Skeletal muscle satellite cell (primary cell): Measurements from ENCODE around the gene GRID1.

Source experiments
- H3K27me3 ChIP-seq: 2 replicates; pipeline ENCODE4 v1.7.0; 2013; ENCODE audit warnings: low read length; ENCODE audit not compliant: control insufficient read depth, insufficient read depth
- H3K36me3 ChIP-seq: 2 replicates; pipeline ENCODE4 v1.7.0; 2013; ENCODE audit warnings: mild to moderate bottlenecking, control low read depth, low read length; ENCODE audit not compliant: insufficient read depth
- H3K4me1 ChIP-seq: 2 replicates; pipeline ENCODE4 v1.7.0; 2013; ENCODE audit warnings: low read length; ENCODE audit not compliant: control insufficient read depth, insufficient read depth
- H3K4me2 ChIP-seq: 2 replicates; pipeline ENCODE4 v1.7.0; 2013; ENCODE audit warnings: mild to moderate bottlenecking, low read length
- H3K4me3 ChIP-seq: 2 replicates; pipeline ENCODE4 v1.7.0; 2013; ENCODE audit warnings: low read length
- H3K9ac ChIP-seq: 2 replicates; pipeline ENCODE4 v1.7.0; 2013; ENCODE audit warnings: mild to moderate bottlenecking, low read depth, low read length, moderate library complexity
- H3K9me3 ChIP-seq: replicated peaks from 2 replicates; pipeline ENCODE4 v1.7.0; 2013; ENCODE audit warnings: mild to moderate bottlenecking, control low read depth, low read length

GRID1 gene

GRCh38 chr10:86057708-86058107 lies 308.9 kb downstream of the GRID1 start:
- H3K9me3 ChIP-seq, result peaks cover 9% of the 10 kb centered on the region
- H3K4me3 ChIP-seq, result no peak overlapping the region
- no peak overlapping the region for H3K9ac ChIP-seq
- H3K36me3 ChIP-seq, result no peaks in the 10 kb centered on the region
- no peaks in the 10 kb centered on the region for H3K27me3 ChIP-seq
- no peak overlapping the region for H3K4me2 ChIP-seq
- no peaks in the 10 kb centered on the region for H3K4me1 ChIP-seq

DNA sequence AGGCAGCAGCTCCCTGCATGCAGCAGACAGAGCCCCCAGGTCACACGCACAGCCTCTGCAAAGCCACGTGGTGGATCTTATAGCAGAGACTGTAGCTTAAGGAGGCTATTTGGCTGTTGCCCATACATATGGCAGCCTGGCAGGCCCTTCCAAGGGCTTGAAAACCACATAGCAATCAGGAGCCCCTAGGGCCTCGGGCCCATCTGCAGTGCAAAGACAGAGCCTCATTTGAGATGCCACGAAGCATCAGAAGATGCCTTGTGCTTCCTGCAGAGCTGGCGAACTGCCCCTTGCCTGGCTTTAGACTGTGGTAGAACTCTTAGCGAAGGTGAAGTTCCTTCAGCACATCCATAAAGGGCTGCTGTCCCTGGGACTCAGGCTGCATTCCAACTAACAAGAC lies 309.9 kb downstream of the GRID1 start:
- Histone ChIP-seq H3K9me3 (peaks cover 9% of the 10 kb centered on the region), H3K27me3 (no peaks in the 10 kb centered on the region), H3K4me2 (no peak overlapping the region), H3K9ac (no peak overlapping the region), H3K4me1 (no peaks in the 10 kb centered on the region), H3K4me3 (no peak overlapping the region), H3K36me3 (no peaks in the 10 kb centered on the region)

GRCh38 chr10:86055928-86056327 lies 310.7 kb downstream of the GRID1 start:
- Histone ChIP-seq H3K4me3 (no peak overlapping the region), H3K27me3 (no peaks in the 10 kb centered on the region), H3K9ac (no peak overlapping the region), H3K4me2 (no peak overlapping the region), H3K9me3 (peaks cover 9% of the 10 kb centered on the region), H3K36me3 (no peaks in the 10 kb centered on the region), H3K4me1 (no peaks in the 10 kb centered on the region)

DNA sequence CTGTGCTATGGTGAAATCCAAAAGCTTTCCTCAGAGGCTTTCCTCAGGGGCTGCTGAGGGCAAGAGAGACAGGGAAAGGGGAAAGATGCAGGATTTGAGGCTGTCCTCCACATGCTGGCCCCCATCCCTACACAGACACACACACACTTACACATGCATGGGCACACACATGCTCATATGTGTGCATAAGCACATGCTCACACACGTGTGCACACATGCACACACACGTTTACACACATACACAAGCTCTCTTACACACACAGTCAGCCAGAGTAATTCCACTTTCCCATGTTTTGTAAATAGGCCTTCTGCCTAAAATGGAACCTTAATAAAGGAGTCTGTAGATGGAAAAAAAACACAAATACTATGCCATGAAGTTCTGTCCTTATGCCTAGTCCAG lies 312.9 kb downstream of the GRID1 start:
- H3K4me3 ChIP-seq, result no peak overlapping the region
- no peak overlapping the region for H3K9ac ChIP-seq
- no peaks in the 10 kb centered on the region for H3K27me3 ChIP-seq
- H3K4me2 ChIP-seq, result no peak overlapping the region
- no peaks in the 10 kb centered on the region for H3K4me1 ChIP-seq
- H3K36me3 ChIP-seq, result no peaks in the 10 kb centered on the region
- peaks cover 9% of the 10 kb centered on the region for H3K9me3 ChIP-seq

DNA sequence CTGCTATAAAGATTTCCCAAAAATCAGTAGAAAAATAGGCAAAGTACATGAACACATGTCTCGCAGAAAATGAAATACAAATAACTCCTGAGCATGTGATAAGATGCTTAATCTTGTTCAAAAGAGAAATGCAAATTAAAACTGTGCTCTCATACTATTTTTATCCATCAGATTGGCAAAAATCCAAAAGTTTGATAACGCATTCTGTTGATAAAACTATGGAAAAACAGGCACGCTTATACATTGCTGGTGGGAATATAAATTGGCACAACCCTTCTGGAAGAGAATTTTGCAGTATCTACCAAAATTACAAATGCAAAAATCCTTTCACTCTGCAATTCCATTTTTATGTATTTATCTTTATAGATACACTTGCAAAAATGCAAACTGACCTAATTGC lies 315.0 kb downstream of the GRID1 start:
- Histone ChIP-seq H3K4me1 (no peaks in the 10 kb centered on the region), H3K27me3 (no peaks in the 10 kb centered on the region), H3K4me3 (no peak overlapping the region), H3K9ac (no peak overlapping the region), H3K36me3 (no peaks in the 10 kb centered on the region), H3K4me2 (no peak overlapping the region), H3K9me3 (peaks cover 9% of the 10 kb centered on the region)

GRCh38 chr10:86049442-86049841 lies 317.2 kb downstream of the GRID1 start:
- Histone ChIP-seq H3K4me2 (no peak overlapping the region), H3K36me3 (no peaks in the 10 kb centered on the region), H3K4me3 (no peak overlapping the region), H3K4me1 (no peaks in the 10 kb centered on the region), H3K9ac (no peak overlapping the region), H3K27me3 (no peaks in the 10 kb centered on the region), H3K9me3 (peaks cover 5% of the 10 kb centered on the region)

GRCh38 chr10:86048973-86049372 lies 317.6 kb downstream of the GRID1 start:
- no peaks in the 10 kb centered on the region for H3K4me1 ChIP-seq
- no peak overlapping the region for H3K4me2 ChIP-seq
- peaks cover 5% of the 10 kb centered on the region for H3K9me3 ChIP-seq
- H3K9ac ChIP-seq, result no peak overlapping the region
- H3K36me3 ChIP-seq, result no peaks in the 10 kb centered on the region
- H3K4me3 ChIP-seq, result no peak overlapping the region
- no peaks in the 10 kb centered on the region for H3K27me3 ChIP-seq

DNA sequence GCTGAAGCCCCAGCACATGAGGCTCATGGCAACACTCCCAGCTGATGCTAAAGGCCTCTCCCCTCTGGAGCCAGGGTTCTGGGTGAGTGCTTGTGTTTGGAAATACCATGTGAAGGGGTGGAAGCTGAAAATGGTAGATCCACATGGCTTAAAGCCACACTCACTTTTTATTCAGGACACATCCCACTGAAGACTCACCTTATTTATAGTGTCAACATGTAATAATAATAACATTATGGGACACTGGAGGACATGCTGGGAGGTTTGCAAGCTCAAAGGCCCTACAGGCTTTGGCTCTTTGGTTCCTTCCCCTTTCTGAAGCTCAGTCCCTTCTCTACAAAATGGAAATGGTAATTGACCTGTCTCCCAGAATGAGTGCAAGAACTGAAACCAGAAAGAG lies 318.0 kb downstream of the GRID1 start:
- H3K9me3 ChIP-seq, result peaks cover 1% of the 10 kb centered on the region
- no peaks in the 10 kb centered on the region for H3K27me3 ChIP-seq
- H3K9ac ChIP-seq, result no peak overlapping the region
- no peak overlapping the region for H3K4me3 ChIP-seq
- H3K4me2 ChIP-seq, result no peak overlapping the region
- H3K4me1 ChIP-seq, result no peaks in the 10 kb centered on the region
- no peaks in the 10 kb centered on the region for H3K36me3 ChIP-seq

DNA sequence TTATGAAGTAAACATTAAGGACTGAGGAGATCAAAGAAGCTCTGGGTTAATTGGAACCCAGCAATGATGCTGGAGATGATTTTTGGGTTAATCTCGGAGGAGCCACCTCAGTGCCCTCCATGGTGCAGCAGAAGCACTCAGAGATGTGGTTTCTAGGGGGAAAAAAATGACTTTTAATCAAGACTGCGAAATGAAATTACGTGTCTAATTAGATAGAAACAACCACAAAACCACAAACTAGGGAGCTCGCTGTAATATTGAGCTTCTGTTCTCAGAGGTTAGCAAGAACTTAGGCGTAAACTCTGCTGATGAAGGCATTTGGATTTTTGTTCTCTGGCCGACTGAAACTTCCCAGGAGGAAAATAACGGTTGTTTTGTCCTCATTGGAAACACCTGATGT lies 319.0 kb downstream of the GRID1 start:
- no peaks in the 10 kb centered on the region for H3K27me3 ChIP-seq
- no peak overlapping the region for H3K4me2 ChIP-seq
- no peaks in the 10 kb centered on the region for H3K4me1 ChIP-seq
- no peak overlapping the region for H3K9ac ChIP-seq
- no peak overlapping the region for H3K4me3 ChIP-seq
- H3K9me3 ChIP-seq, result no peaks in the 10 kb centered on the region
- no peaks in the 10 kb centered on the region for H3K36me3 ChIP-seq

DNA sequence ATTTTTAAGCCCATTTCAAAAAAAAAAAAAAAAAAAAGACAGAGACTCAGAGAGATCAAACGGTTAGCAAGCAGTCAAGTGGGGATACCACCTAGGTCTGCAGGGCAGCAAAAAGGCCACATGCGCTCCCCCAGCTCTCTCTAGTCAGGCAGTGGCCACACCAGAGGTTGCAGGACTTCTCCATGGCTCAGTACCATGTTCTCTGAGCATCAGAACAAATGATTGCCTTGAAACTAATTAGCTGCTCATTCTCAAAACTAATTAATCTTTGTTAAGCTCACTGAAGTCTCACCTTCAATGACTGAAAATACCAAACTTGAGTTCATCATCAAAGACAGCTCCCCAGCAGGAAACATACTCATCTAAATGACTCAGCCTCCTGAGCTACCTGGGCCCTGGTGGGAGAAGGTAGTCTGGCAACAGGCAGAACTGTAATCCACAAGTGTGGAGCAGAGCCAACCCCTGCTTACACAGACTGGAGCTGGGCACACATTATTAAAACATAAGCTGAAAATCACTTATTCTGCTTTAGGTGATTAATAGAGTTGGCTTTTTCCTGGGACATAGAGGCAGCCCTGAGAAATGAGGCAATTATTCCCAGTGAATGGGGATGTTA lies 319.6 kb downstream of the GRID1 start:
- Histone ChIP-seq H3K27me3 (no peaks in the 10 kb centered on the region), H3K4me3 (no peak overlapping the region), H3K36me3 (no peaks in the 10 kb centered on the region), H3K4me2 (no peak overlapping the region), H3K9ac (no peak overlapping the region), H3K9me3 (no peaks in the 10 kb centered on the region), H3K4me1 (no peaks in the 10 kb centered on the region)

DNA sequence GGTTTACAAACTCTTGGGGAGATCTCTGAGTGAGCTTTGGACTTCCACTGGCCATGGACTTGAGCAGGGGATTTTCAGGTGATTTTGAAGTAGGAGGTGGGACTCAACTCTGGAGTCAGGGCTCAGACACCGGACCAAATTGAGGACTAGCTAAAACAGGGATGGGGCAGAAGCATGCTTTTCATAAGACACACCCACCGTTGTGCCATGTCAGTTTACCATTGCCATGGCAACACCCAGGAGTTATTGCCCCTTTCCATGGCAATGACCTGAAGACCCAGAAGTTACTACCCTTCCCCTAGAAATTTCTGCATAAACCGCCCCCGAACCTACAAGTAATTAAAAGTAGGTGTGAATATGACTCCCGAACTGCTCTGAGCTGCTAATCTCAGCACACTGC lies 320.7 kb downstream of the GRID1 start:
- Histone ChIP-seq H3K27me3 (no peaks in the 10 kb centered on the region), H3K4me1 (no peaks in the 10 kb centered on the region), H3K4me2 (no peak overlapping the region), H3K4me3 (no peak overlapping the region), H3K9ac (no peak overlapping the region), H3K9me3 (no peaks in the 10 kb centered on the region), H3K36me3 (no peaks in the 10 kb centered on the region)

DNA sequence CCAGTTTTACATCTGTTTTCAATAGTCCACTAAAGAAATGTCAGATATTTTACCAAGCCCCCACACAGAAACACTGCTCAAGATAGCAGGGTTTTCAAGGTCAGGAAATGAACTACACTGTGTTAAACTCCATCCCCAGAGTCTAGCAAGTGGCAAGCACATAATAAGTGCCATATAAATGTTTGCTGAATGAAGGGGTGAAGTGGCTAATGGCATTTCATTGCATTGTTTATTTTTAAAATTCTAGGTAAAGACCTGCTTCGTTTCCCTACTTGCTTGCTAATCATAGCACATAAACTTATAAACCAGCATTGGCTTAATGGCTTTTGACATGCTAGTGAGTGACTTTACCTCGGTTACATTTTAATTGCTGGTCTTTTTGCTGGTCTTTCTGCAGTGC lies 322.6 kb downstream of the GRID1 start:
- Histone ChIP-seq H3K27me3 (no peaks in the 10 kb centered on the region), H3K36me3 (no peaks in the 10 kb centered on the region), H3K4me3 (no peak overlapping the region), H3K9ac (no peak overlapping the region), H3K9me3 (no peaks in the 10 kb centered on the region), H3K4me2 (no peak overlapping the region), H3K4me1 (no peaks in the 10 kb centered on the region)
